GM12892 (cell line): Measurements from ENCODE around the gene PTGES3.
"Not testable (repeated sequence)": the region's sequence is repeated elsewhere in the genome, so short reads cannot be mapped to it uniquely, and the experiment has no call there.

Experiments
- POLR2A ChIP-seq: IDR thresholded peaks from 2 replicates; pipeline ENCODE4 v1.6.1; 2011; ENCODE audit warnings: low read depth, low read length, control low read depth
- POLR2AphosphoS5 ChIP-seq: IDR thresholded peaks from 2 replicates; pipeline ENCODE4 v1.6.1; 2011; ENCODE audit warnings: low read depth, low read length, control low read depth
- TAF1 ChIP-seq: IDR thresholded peaks from 2 replicates; pipeline ENCODE4 v1.6.1; 2011; ENCODE audit warnings: low read depth, mild to moderate bottlenecking, control low read depth, low read length, borderline replicate concordance

DNA sequence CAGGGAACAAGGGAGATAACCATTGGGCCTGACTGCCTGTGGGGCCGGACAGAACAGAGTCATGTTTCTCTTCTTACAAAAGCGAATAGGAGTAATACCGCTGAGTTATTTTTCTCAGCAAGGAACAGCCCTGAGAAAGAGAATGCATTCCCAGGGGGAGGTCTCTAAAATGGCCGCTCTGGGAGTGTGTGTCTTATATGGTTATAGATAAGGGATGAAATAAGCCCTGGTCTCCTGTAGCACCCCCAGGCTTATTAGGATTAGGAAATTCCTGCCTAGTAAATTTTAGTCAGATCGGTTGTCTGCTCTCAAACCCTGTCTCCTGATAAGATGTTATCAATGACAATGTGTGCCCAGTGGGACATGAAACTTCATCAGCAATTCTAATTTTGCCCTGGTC lies 34.3 kb downstream of the PTGES3 start:
- TF ChIP-seq POLR2AphosphoS5, POLR2A, TAF1: not testable (repeated sequence)
